Hepatic stellate cell (primary cell): ENCODE results near the gene PRSS12.
"Not testable (repeated sequence)": the region's sequence is repeated elsewhere in the genome, so short reads cannot be mapped to it uniquely, and the experiment has no call there.

ENCODE experiments used
- DNase-seq: peaks from one replicate; pipeline ENCODE4 v3.0.0; 2011; ENCODE audit warnings: low spot score

Gene PRSS12

DNA sequence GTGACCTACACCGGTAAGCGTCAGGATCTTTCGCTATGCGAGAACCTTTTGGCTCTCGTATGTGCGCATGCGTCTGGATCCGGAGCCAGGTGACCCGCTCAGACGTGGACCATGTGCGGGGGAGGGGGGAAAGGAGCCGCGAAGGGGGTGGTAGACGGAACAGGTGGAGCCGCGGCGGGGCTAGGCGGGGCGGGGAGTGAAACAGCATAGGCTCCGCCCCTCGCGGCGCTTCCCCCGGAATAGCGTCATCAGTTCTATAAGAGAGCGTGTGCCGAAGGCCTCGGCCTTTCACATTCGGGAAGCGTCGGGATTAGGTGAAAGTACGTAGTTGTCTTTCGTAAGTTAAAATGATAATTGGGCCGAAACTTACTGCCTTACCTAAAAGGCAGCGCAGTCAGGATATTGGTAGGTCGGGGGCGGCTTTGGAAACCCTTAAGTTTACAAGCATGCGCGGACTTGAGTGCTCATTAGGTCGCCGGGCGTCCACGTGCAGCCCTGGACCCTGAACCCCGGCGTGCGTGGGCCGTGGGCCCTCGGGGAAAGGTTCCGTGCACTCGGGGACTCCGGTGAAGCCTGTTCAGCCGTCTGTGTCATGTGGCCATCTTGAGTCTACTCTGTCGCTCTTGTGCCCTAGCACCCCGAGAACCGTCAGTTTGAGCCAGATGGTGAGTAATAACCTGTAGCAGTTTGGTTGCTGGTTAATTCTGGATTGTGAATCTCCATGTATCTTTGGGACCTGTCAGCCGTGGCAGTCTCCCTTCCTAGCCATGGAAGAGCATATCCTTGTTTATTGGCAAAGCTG is 74.1 kb downstream of the PRSS12 start:
- peak; percentile 86 for DNase-seq

DNA sequence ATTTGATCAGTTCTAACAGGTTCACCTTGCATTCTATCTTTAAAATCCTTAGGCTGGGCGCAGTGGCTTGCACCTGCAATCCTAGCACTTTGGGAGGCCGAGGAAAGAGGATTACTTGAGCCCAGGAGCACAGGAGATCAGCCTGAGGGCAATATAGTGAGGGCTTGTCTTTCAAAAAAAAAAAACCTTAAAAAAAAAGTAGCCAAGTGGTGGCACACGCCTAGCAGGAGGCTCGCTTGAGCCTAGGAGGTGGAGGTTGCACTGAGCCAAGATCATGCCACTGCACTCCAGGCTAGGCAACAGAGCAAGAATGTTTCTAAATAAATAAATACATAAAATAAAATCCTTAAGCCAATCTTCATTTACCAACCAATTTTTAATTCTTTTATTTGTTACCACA is 75.6 kb downstream of the PRSS12 start:
- DNase-seq: no peak

DNA sequence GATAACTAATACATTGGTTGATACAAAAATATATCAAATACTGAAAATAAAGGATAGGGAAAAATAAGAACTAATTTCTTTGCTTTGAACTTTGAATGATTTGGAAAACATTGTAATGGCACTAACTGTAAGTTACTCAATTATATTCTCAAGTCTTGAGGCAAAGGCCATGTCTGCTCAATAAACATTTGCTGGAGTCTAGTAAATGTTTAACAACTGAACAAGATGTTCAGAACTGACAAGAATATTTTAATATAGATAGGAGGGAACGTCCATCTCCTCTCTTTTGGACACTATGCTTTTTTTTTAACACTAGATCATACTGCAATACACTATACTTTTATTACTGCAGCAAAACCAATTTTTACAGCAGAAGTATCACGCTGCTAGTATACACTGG is 76.2 kb downstream of the PRSS12 start:
- DNase-seq: no peak

DNA sequence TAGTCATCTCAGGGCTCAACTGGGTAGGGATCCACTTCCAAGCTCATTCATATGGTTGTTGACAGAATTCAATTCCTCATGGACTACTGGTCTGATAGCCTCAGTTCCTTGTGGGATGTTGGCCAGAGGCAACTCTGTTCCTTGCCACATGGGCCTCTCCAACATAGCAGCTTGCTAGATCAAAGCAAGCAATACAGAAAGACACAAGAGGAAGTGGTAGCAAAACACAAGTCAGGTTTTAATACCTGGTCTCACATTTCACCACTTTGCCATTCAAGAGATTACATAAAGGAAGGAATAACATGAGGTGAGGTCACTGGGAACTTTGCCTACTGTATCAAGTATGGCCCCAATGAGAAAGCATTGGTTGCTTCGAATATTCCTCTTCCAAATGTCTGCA is 79.2 kb downstream of the PRSS12 start:
- no peak for DNase-seq

DNA sequence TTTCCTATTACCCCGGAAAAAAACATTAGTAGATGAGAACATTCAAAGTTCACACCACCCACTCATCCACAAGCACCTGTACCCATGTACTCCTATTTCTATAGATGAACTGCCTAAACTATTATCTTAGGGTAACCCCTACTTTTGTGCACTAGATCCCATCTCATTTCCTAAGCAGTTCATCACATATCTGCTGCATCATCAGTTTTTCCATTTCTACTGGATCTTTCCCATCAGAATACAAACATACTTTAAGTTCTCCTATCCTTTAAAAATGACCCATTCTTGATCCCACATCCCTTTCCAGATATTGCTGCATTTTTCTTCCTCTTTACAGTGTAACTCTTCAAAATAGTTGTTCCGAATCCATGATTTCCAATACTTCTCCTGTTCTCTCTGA is 81.0 kb downstream of the PRSS12 start:
- no peak for DNase-seq

DNA sequence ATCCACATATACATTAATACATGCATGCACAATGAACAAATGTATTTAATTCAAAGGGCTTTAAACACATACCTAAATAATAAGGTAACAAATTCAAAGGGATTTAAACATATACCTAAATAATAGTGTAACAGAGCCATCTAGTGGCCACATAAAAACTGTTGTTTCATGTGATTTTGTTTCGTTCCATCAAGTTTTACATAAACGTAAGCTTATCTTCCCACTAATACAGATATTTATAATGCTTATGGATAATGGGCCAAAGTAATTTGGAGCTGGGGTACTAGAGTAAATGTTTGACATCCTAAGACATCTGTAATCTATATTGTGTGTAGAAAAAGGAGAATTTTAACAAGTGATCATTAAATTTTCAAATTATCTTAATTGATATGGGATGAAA is 82.3 kb downstream of the PRSS12 start:
- no peak for DNase-seq

DNA sequence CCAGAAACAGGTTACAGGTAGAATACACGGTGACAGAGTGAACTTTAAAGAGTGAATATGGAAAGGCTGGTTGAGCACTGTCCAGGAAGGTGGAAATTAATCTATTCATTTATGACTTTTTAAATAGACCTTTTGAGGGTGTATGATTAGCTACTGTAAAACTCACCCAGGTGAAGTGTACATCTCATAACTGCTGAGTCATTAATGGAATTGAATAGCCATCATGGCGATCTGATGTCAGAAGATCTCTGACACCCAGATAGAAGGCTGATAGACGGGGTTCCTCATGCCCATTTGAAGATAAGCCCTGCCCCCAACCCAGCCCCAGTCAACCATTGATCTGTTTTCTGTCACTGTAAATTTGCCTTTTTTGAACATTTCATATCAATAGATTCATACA is 84.0 kb downstream of the PRSS12 start:
- DNase-seq: no peak

DNA sequence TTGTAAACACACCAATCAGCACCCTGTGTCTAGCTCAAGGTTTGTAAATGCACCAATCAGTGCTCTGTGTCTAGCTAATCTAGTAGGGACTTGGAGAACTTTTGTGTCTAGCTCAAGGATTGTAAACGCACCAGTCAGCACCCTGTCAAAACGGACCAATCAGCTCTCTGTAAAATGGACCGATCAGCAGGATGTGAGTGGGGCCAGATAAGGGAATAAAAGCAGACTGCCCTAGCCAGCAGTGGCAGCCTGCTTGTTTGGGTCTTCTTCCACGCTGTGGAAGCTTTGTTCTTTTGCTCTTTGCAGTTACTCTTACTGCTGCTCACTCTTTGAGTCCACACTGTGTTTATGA is 86.7 kb downstream of the PRSS12 start:
- DNase-seq: not testable (repeated sequence)

DNA sequence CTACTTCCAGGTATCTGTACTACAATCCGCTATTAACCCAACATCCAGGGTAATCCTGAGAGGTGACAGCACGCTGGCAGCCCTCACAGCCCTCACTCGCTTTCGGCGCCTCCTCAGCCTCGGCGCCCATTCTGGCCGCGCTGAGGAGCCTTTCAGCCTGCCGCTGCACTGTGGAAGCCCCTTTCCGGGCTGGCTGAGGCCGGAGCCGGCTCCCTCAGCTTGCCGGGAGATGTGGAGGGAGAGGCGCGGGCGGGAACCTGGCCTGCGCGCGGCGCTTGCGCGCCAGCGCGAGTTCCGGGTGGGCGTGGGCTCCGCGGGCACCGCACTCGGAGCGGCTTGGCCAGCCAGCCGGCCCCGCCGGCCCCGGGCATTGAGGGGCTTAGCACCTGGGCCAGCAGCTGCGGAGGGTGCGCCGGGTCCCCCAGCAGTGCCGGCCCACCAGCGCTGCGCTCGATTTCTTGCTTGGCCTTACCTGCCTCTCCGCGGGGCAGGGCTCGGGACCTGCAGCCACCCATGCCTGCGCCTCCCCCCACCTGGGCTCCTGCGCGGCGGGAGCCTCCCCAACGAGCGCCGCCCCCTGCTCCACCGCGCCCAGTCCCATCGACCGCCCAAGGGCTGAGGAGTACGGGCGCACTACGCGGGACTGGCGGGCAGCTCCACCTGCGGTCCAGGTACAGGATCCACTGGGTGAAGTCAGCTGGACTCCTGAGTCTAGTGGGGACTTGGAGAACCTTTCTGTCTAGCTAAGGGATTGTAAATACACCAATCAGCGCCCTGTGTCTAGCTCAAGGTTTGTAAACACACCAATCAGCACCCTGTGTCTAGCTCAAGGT is 87.3 kb downstream of the PRSS12 start:
- DNase-seq: no peak

DNA sequence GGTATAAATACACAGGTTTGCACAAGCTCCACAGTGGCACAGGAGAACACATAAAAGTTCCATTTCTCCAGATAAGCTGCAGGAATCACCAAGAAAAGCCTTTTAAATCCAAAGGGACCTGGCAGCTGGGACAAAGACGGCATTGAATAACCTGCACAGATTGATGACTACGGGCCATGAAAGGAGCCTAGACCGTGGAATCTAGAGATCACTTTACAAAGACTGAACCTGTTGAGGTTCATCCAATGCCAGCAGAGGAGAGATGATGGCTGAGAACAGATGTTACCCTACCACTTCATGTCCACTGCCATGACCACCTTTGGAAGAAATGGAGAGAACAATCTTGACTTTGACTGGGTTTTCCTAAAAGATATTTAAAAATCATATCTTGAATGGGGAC is 88.7 kb downstream of the PRSS12 start:
- DNase-seq: no peak

DNA sequence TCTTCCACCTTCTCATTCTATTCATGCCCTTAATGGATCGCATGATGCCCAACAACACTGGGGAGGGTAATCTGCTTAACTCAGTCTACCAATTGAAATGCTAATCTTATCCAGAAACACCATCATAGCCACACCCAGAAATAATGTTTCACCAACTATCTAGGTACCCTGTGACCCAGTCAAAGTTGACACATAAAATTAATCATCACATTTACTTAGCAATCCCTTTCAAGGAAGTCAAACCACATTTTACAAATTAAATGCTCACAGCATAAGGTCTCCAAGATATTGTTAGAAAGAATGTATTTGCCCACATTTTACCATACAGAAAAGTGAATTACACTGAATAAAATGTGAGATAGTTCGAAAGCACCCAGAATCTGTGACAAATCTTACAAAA is 92.5 kb downstream of the PRSS12 start:
- DNase-seq: no peak

DNA sequence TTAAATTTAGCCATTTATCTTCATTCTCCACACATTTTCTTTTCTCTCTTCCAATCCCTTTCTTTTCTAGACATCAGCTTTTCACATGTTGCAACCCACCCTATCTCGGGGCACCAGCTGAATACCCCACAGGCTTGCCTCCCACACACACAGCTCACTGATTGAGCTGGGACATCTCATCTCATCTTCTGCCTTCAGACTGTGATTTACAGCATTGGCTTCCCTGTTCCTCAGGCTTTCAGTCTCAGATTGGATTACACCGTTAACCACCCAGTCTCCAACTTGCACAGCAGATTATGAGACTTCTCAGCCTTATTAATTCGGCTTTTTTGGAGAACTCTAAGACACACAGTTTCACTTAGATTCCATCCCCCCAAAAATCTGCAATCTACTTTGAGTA is 93.7 kb downstream of the PRSS12 start:
- no peak for DNase-seq

DNA sequence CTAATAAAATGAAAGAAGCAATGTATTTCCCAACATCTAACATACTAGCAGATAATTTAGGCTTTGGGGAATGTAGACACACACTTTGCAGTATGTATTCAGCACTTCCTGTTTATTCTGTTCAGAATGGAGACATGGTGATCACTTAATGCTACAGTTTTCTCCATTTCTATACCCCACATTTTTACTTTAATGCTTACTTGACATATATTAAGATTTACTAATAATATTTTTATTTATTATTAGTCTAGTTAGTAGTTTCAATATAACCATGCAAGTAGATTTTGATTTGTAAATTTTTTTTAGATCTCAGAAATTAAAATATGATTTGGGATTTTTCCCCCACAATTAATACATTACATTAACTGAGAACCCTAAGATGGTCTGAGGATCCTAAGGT is 98.4 kb downstream of the PRSS12 start:
- no peak for DNase-seq

DNA sequence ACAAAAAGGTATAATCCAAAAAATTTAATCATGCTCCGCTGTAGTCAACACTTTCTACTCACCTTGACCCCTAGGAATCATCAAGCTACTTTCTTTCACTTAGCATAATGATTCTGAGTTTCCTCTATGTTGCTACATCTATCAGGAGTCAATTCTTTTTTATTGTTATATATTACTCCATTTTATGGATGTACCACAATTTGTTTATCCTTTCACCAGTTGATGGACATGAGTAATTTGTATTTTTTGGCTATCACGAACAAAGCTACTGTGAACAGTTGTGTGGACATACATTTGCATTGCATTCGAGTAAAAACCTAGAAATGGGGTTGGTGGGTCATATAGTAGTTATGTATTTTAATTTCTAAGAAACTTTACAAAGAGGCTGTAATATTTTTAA is 102.9 kb downstream of the PRSS12 start:
- no peak for DNase-seq

DNA sequence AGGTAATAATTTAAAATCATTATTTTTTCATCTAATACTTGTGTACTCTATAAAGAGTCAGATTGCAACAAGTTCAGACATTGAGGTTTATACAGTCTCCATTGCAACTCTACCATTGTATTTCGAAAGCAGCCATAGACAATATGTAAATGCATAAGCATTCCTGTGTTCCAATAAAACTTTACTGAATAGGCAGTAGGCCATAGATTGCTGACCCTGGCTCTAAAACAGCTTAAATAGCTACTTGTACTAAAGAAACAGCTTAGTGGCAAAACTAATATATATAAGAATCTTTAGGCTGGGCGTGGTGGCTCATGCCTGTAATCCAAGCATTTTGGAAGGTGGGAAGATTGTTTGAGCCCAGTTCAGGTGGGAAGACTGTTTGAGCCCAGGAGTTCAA is 115.3 kb downstream of the PRSS12 start:
- no peak for DNase-seq

DNA sequence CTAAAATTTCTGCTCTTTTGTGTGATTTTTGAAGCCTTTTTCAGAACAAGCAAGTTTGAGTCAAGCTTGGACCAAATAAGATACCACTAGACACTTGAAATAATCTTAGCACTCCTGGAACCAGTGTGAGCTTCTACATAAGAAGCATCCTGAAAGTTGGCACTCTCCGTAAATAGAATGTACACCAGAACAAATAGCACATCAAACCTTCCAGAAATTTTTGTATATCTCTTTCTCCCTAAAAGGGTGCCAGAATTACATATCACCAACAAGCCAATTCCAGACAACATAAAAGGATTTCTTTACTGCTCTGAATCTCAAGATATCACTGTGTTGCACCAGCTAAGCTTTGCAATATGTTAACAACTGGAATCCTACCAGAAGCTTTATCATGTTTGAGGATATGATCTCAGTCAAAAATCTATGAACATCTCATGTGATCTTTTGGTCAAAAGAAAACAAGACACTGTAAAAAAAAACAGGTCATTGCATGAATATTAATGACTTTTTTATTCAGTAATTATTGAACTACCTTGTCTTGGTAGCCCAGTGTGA is 117.2 kb downstream of the PRSS12 start:
- DNase-seq: no peak
